H1 (cell line): ENCODE data around the gene DNAJC5G. TPM values are rescaled to one million over a fixed set of nuclear protein-coding genes. Genes with fewer than 3 reads are reported as not detected.
A peak's percentile ranks its signal among the peaks of the same experiment; 100 is the strongest.

Experiments
- CTCF ChIA-PET: fragments of 300-600 bp; sonication (Branson Sonifier 250); formaldehyde crosslinking; loops from one replicate; lab custom pipeline; 2021; ENCODE audit not compliant: partially characterized antibody; lab: Charles Lee
- POLR2A ChIA-PET: fragments of 300-600 bp; sonication (Branson Sonifier 250); formaldehyde crosslinking; loops from one replicate; lab custom pipeline; 2021; ENCODE audit warnings: inconsistent platforms; ENCODE audit not compliant: partially characterized antibody; lab: Charles Lee
- DNase-seq, 2 experiments: peaks; one replicate each; pipeline versions ENCODE4 v3.0.0 to v3.0.0-alpha.2; 2010 to 2022; ENCODE audit warnings: low spot score in 2 of 2, low read depth in 1 of 2, mixed read lengths in 1 of 2
- FAIRE-seq: peaks from 2 replicates; lab custom pipeline; 2011; peaks lifted over from hg19 to GRCh38; lab: Jason Lieb, UNC
- H2AFZ ChIP-seq: 2 replicates; pipeline ENCODE4 v1.8.1; 2012; ENCODE audit warnings: low read length, inconsistent platforms
- H2AK5ac ChIP-seq: 2 replicates; pipeline ENCODE4 v1.6.1; 2013; ENCODE audit warnings: low read depth, low read length
- H2BK120ac ChIP-seq: replicated peaks from 2 replicates; pipeline ENCODE3; 2013; ENCODE audit warnings: low read depth, low read length, inconsistent platforms
- H2BK12ac ChIP-seq: 2 replicates; pipeline ENCODE4 v1.6.1; 2013; ENCODE audit warnings: low read depth, low read length
- H2BK15ac ChIP-seq: 2 replicates; pipeline ENCODE4 v1.6.1; 2013; ENCODE audit warnings: low read length
- H2BK20ac ChIP-seq: 2 replicates; pipeline ENCODE4 v1.6.1; 2013; ENCODE audit warnings: low read length
- H2BK5ac ChIP-seq: 2 replicates; pipeline ENCODE4 v1.6.1; 2013; ENCODE audit warnings: low read depth, low read length
- H3K14ac ChIP-seq: 2 replicates; pipeline ENCODE4 v1.6.1; 2013; ENCODE audit warnings: inconsistent platforms; ENCODE audit not compliant: insufficient read length
- H3K18ac ChIP-seq: 2 replicates; pipeline ENCODE4 v1.6.1; 2013; ENCODE audit warnings: low read length; ENCODE audit errors: extremely low read depth
- H3K23ac ChIP-seq: 2 replicates; pipeline ENCODE4 v1.6.1; 2013; ENCODE audit warnings: inconsistent platforms; ENCODE audit not compliant: insufficient read length
- H3K23me2 ChIP-seq: 2 replicates; pipeline ENCODE4 v1.6.1; 2013; ENCODE audit warnings: low read depth, low read length
- H3K27ac ChIP-seq: 2 replicates; pipeline ENCODE4 v1.6.1; 2011; ENCODE audit warnings: low read depth, low read length, inconsistent platforms
- H3K27me3 ChIP-seq, 4 experiments: replicated peaks in 1 of 4; 1 replicate in 1 of 4; 2 replicates in 3 of 4; pipeline versions ENCODE4 v1.6.1 to v1.8.1; 2011 to 2013; ENCODE audit warnings: low read length in 3 of 4, mild to moderate bottlenecking in 3 of 4, inconsistent platforms in 2 of 4, mixed read lengths in 2 of 4, moderate library complexity in 1 of 4; ENCODE audit not compliant: control insufficient read depth in 3 of 4, insufficient read depth in 3 of 4; ENCODE audit errors: extremely low read depth in 1 of 4
- H3K36me3 ChIP-seq, 4 experiments: 2 replicates each; pipeline versions ENCODE4 v1.6.1 to v1.8.1; 2011 to 2013; ENCODE audit warnings: mild to moderate bottlenecking in 4 of 4, low read length in 3 of 4, moderate library complexity in 2 of 4, control low read depth in 1 of 4, inconsistent platforms in 1 of 4; ENCODE audit not compliant: insufficient read depth in 4 of 4, control insufficient read depth in 2 of 4
- H3K4ac ChIP-seq: replicated peaks from 2 replicates; pipeline ENCODE3; 2013; ENCODE audit warnings: low read length, low read depth, mixed read lengths, inconsistent platforms; ENCODE audit not compliant: insufficient read length
- H3K4me1 ChIP-seq, 4 experiments: replicated peaks in 1 of 4; 1 replicate in 1 of 4; 2 replicates in 3 of 4; pipeline versions ENCODE4 v1.6.1 to v1.8.1; 2011 to 2013; ENCODE audit warnings: low read length in 3 of 4, inconsistent platforms in 2 of 4, mixed read lengths in 1 of 4; ENCODE audit not compliant: insufficient read depth in 4 of 4, control insufficient read depth in 3 of 4
- H3K4me2 ChIP-seq, 2 experiments: 2 replicates each; pipeline versions ENCODE4 v1.6.1 to v1.8.1; 2011 to 2013; ENCODE audit warnings: low read depth in 2 of 2, low read length in 2 of 2, control low read depth in 1 of 2, inconsistent platforms in 1 of 2, mild to moderate bottlenecking in 1 of 2; ENCODE audit not compliant: insufficient read depth in 1 of 2
- H3K4me3 ChIP-seq, 4 experiments: fragments of 200-600, 300-600 bp in 1 of 4; sonication (generic), shearing (Covaris generic), sonication (Bioruptor Twin) in 1 of 4; 2 replicates each; pipeline versions ENCODE4 v1.5.1 to v1.8.1; 2011 to 2016; ENCODE audit warnings: low read length in 4 of 4, low read depth in 3 of 4, control low read depth in 2 of 4, inconsistent platforms in 2 of 4, mild to moderate bottlenecking in 2 of 4, mixed read lengths in 1 of 4, moderate library complexity in 1 of 4; ENCODE audit not compliant: insufficient read depth in 2 of 4; ENCODE audit errors: extremely low read depth in 1 of 4
- H3K56ac ChIP-seq: replicated peaks from 2 replicates; pipeline ENCODE3; 2013; ENCODE audit warnings: low read depth, mild to moderate bottlenecking, mixed read lengths, low read length, inconsistent platforms; ENCODE audit not compliant: insufficient read length
- H3K79me1 ChIP-seq: 2 replicates; pipeline ENCODE4 v1.6.1; 2013; ENCODE audit warnings: low read depth, low read length, control low read depth
- H3K79me2 ChIP-seq, 2 experiments: 2 replicates each; pipeline versions ENCODE4 v1.6.1 to v1.8.1; 2012 to 2013; ENCODE audit warnings: low read length in 2 of 2, mild to moderate bottlenecking in 2 of 2, inconsistent platforms in 1 of 2; ENCODE audit not compliant: insufficient read depth in 2 of 2, control insufficient read depth in 1 of 2
- H3K9ac ChIP-seq, 4 experiments: replicated peaks in 1 of 4; 1 replicate in 1 of 4; 2 replicates in 3 of 4; pipeline versions ENCODE4 v1.6.1 to v1.8.1; 2011 to 2013; ENCODE audit warnings: low read depth in 3 of 4, low read length in 3 of 4, control low read depth in 2 of 4, mild to moderate bottlenecking in 2 of 4, moderate library complexity in 2 of 4, inconsistent platforms in 1 of 4; ENCODE audit errors: extremely low read depth in 1 of 4
- H3K9me3 ChIP-seq, 2 experiments: 2 replicates each; pipeline versions ENCODE4 v1.6.1 to v1.8.1; 2012 to 2013; ENCODE audit warnings: mild to moderate bottlenecking in 2 of 2, moderate library complexity in 2 of 2, control low read depth in 1 of 2, inconsistent platforms in 1 of 2, low read depth in 1 of 2, low read length in 1 of 2, mixed read lengths in 1 of 2; ENCODE audit not compliant: insufficient read depth in 2 of 2
- H4K20me1 ChIP-seq, 2 experiments: replicated peaks in 1 of 2; 2 replicates each; pipeline versions ENCODE3 to v1.8.1; 2011 to 2013; ENCODE audit warnings: inconsistent platforms in 2 of 2, low read length in 2 of 2, mild to moderate bottlenecking in 1 of 2; ENCODE audit not compliant: insufficient read depth in 2 of 2, control insufficient read depth in 1 of 2
- H4K5ac ChIP-seq: 2 replicates; pipeline ENCODE4 v1.6.1; 2013; ENCODE audit warnings: low read length, low read depth, mixed read lengths, inconsistent platforms; ENCODE audit not compliant: insufficient read length
- H4K8ac ChIP-seq: 2 replicates; pipeline ENCODE4 v1.8.0; 2013; ENCODE audit warnings: mild to moderate bottlenecking, moderate library complexity, low read length, inconsistent platforms; ENCODE audit not compliant: insufficient read depth; ENCODE audit errors: extremely low read depth
- H4K91ac ChIP-seq: replicated peaks from 2 replicates; pipeline ENCODE3; 2013; ENCODE audit warnings: low read length, mixed read lengths, inconsistent platforms; ENCODE audit not compliant: insufficient read length
- BRCA1 ChIP-seq: IDR thresholded peaks from 2 replicates; pipeline ENCODE4 v1.6.1; 2012; ENCODE audit warnings: low read depth, low read length, improper control_type of control experiment
- WGBS, 2 experiments: shearing (Covaris generic) in 1 of 2; methylation state at CpG; one replicate each; pipeline versions ENCODE4 v1.1.6 to v1.1.7; 2013 to 2015; ENCODE audit warnings: low lambda C conversion rate in 2 of 2, mixed read lengths in 2 of 2, inconsistent platforms in 1 of 2, low coverage in 1 of 2, missing lambda C conversion rate in 1 of 2; ENCODE audit not compliant: insufficient replicate concordance in 2 of 2, insufficient coverage in 1 of 2, insufficient read length in 1 of 2; ENCODE audit errors: extremely low coverage in 1 of 2, missing lambda C conversion rate in 1 of 2; 5-methylcytosine and 5-hydroxymethylcytosine counted together
- polyA plus RNA-seq, 7 experiments: library from polyadenylated mRNA; depleted of rRNA in 3 of 7; stranded (reverse) in 5 of 7; unstranded in 2 of 7; fragments of >200 nt in 5 of 7; fragments of 200-250 nt in 2 of 7; gene quantifications; 1 replicate in 5 of 7; 2 replicates in 1 of 7; 4 replicates in 1 of 7; pipeline versions ENCODE4 v1.2.1 to v1.2.3, GENCODE V29; 2011 to 2013; ENCODE audit warnings: missing spikeins in 2 of 7, mixed read lengths in 2 of 7
- total RNA-seq: library from RNA; stranded (reverse); fragmentation: NEBNext Ultra II Directional; extraction: Animal tissue kit (Norgen Biotek cat#: 25700); gene quantifications from 2 replicates; pipeline ENCODE4 v1.2.1, GENCODE V29; 2021

DNAJC5G gene
- total and polyA plus RNA-seq, 2 of the 8 experiments (the other 6 are each of a cell fraction or from before 2014, with no cell fraction given) = 0.83 to 1.4 TPM

- Histone ChIP-seq H3K23me2 (peaks cover 3% of the 10 kb centered on the region), H2BK12ac (no peak overlapping the region), H3K56ac (no peak overlapping the region), H3K36me3 (no peaks in the 10 kb centered on the region), H2AFZ (no peak overlapping the region), H3K27ac (no peak overlapping the region), H3K4me2 (peak overlapping the region in 1 of 2 experiments; percentile 76; a peak in 2 of 4 replicates), H3K9ac (no peak overlapping the region), H3K23ac (no peak overlapping the region), H3K4ac (no peak overlapping the region), H2AK5ac (no peak overlapping the region), H3K79me2 (no peaks in the 10 kb centered on the region), H3K4me3 (peak overlapping the region in 1 of 4 experiments; percentile 43; a peak in 1 of 8 replicates), H3K14ac (no peak overlapping the region), H4K5ac (no peak overlapping the region), H4K8ac (no peak overlapping the region), H3K79me1 (no peaks in the 10 kb centered on the region), H2BK15ac (no peak overlapping the region), H4K20me1 (no peaks in the 10 kb centered on the region), H3K4me1 (peaks cover 4 to 15% (median 13%) of the 10 kb centered on the region in 4 experiments), H3K27me3 (peaks cover 0 to 4% (median 0%) of the 10 kb centered on the region in 4 experiments; a peak in 1 of 7 replicates), H3K9me3 (no peaks in the 10 kb centered on the region), H4K91ac (no peak overlapping the region), H2BK20ac (no peak overlapping the region), H3K18ac (no peak overlapping the region), H2BK5ac (no peak overlapping the region), H2BK120ac (peak overlapping the region; percentile 33)
- 89% methylated on average over 3 of the region's 3 CpGs; no CpG with 5 or more reads in 1 of the 2 experiments for WGBS, 2 experiments
- CTCF ChIA-PET = interaction anchor here (0.8 to 20.2 kb wide), 26 partner anchors 8 to 256 kb away, joined by 3 to 413 read pairs (median 5); partner anchors contain the start of genes CAD, SLC30A3 and UCN
- DNase-seq (no peak), FAIRE-seq (no peak)
- POLR2A ChIA-PET = interaction anchor here (1.1 to 11.9 kb wide), 17 partner anchors 9 to 177 kb away, joined by 3 to 149 read pairs (median 6); partner anchors contain the start of genes ATRAID, GTF3C2, MPV17 and SLC30A3
- TF ChIP-seq BRCA1 = no peak
These were observed 6.2 kb downstream of the DNAJC5G start for GRCh38 chr2:27281442-27281841.
